SKM-1 treated with dmso at 0.1 percent for 144 hours (cell line): ENCODE results near the gene NIPAL3.

Source experiments
- DNase-seq: peaks from one replicate; lab custom pipeline; 2025; ENCODE audit not compliant: unreplicated experiment; lab: John Stamatoyannopoulos, UW

The NIPAL3 gene

DNA sequence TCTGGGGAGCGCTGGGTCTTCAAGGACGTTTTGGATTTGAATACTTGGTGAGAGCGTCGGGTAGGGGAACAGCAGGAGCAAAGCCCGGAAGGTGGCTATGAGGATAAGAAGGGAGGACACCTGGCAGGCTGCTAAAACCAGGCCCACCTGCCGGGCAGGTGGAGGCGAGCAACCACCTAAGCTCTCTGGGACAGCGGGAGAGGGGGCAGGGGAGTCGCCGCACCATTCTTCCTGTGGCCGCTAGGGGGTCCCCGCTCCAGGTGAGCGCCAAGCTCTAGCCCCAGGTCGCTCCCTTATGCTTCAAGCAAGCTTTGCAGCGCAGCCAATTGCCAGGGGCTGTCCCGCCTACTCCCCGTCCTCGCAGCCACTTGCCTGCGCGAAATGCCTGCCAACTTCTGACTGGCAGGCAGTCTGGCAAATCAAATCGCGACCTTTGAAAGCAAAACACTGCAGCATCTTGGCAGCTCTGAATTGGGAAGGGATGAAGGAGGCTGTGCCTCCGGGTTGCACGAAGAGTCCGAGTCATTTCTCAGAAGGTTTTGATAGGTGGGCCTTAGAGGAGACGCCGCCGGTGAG is at the start of gene NIPAL3:
TSS of gene NIPAL3 (plus strand) at position 469 of the 576 bp plus-strand sequence. CDS start 3,746 bp downstream, outside the sequence.
- DNase-seq: peak; percentile 97

DNA sequence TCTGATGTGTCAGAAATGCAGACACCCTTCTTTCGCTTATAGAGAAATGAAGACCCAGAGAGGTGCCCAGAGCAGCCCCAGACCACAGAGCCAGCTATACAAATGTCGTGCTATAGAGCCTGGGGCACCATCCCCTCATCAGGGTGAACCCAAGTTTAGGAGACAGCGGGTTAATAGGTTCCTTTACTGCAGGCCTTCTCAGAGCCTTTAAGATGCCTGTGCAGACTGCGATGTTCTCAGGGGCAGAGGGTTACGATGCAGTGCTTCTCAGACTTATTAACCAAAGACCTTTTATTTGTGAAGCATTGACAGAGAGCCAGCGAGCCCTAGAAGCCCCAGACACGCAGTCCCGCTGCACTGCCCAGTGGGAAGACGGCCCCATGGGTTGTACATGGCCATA is 48.9 kb upstream of the NIPAL3 start:
- DNase-seq: no peak

DNA sequence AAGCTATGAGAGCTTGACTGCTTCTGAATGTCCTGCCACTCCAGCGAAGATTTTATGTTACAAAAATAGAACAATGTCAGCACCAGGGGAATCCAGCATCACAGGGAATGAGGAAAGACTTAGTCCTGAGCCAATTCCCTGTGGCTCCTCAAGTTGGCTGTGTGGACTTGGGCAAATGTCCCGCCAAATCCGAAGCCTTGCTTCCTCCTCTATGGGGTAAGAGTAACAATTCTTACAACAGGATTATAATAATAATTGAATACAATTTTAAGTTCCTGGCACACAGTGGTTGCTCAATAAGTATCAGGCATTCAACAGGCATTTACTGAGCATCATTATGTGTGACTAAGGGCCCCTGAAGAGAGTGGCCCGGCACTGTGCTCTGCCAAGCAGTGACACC is 46.4 kb upstream of the NIPAL3 start:
- DNase-seq: no peak

DNA sequence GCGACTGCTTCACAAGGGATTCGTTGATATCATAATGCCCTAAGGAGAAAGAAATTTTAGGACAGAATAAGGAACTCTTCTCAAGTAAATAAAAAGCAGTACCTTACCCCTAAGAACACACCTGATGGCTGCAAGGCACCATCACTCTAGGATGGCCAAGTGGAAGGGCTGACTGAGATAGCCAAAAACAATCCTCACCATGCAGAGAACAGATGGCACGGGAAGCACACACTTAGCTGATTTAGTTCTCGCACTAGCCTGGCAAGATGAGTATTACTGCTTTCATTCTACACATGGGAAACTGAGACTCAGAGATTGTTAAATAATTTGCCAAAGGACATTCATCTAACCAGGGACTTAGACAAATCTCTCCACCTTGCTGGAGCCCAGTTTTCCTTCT is 45.8 kb upstream of the NIPAL3 start:
- no peak for DNase-seq

DNA sequence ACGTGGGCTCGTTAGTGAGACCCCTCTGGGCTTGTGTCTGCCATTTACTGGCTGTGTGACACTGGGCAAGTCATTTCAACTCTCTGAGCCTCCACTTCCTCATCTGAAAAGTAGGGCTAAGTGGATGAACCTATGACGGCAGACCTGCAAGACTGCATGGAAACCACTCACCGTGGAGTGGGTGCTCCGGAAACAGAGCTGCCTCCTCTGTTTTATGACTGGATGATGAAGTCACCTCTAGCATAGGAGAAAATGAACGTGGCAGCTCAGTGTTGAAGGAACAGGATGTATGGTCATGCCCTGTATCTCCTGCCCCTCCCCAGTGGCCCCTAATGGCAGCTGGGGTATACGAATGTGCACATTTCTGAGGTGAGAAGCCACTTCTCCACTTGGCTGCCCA is 42.6 kb upstream of the NIPAL3 start:
- no peak for DNase-seq

DNA sequence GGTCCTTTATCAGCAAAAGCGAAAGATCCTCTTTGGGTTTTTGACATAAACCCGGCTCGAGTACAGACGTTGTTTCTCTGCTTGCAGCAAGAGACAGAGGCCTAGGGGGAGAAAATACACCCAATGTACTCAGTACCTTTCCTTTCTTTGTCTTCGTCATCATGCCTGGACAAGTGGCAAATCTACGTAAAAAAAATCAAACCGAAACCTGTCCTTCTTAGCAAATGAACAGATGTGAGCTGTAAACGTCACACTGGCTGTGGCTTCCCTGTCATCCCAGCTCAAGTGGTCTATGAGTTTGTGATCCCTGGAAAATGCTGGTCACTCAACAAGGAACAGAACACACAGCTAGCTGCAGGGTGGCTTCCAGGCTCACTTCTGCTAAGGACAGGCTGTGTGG is 41.9 kb upstream of the NIPAL3 start:
- no peak for DNase-seq

DNA sequence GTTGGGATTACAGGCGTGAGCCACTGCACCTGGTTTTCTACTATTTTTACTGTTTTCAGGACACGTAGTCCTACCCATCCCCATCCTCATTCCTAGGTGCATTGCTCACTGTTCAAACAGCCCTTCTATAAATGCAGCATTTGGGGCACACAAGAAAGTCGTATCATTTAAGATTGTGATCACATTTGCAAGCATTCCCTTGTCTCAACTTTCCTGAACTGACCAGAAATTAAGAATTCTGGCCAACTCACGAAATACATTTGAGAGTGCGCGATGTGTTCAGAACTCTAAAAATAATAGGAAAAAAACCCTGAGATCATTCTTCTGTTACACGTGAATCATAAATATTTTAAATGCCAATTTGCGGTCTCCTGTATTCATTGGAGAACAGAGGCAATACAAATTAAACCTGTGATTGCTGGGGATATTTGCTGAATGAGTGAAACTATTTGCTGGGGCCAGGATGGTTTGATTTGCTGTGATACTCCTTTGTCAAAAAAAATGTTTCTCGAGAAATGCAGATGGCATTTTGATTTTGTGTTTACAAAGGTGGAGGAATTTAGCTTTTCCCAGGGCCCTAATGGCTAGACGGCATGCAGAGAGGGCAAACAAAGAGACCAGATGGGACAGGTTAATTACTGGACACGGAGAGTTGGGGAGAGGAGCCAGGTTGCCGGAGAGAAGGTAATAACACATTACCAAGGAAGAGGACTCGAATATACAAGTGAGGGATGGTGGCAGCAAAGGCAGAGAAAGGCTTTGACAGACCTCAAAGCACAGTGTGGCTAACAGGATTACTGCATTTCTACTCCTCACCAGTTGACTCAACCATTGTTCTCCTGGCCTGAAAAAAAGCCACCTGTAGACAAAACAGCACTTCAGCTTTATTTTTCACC is 40.5 kb upstream of the NIPAL3 start:
- DNase-seq: no peak

DNA sequence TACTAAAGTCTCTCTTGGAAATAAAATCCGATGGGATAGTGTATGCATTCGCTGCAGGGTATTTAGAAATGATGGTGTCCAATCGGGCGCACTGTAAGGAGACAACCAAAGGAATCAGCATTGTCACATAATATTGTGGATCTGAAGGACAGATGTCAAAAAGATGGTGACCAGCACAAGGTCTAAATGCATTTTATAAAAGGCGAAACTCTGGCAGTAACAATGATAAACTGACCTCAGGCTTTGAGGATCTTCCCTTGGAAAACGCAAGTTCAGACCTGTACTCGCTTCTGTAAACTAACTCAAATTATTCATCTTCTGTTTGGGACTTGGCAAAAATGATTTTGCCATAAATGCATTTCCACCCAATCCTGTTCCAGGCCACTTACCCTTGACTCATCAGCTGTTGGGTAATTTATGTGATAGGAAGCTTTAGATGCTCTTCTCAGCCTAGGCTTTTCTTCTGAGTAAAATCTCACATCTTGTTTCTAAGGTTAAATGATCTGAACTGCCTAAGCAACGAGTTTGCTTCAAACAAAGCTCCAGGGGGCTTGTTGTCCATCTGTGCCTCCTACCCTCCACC is 35.8 kb upstream of the NIPAL3 start:
- DNase-seq: no peak

DNA sequence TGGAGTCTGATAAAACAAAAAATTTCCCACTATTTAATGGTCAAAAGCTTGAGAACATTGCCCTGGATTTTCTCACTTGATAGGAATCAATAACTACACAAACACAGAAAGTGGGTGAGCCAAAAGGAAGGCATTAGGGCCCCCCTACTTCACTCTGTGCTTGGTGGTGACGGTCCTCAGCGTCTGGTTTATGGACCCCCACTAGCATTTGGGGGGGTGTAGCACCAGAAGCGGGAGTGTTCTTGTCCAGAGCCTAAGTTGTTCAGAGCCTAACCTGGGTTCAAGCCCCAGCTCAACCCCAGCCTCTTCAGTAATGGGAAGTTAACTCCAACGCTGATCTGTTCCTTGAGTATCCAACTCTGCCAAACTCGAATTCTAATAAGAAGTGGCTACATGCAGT is 35.1 kb upstream of the NIPAL3 start:
- DNase-seq: no peak

DNA sequence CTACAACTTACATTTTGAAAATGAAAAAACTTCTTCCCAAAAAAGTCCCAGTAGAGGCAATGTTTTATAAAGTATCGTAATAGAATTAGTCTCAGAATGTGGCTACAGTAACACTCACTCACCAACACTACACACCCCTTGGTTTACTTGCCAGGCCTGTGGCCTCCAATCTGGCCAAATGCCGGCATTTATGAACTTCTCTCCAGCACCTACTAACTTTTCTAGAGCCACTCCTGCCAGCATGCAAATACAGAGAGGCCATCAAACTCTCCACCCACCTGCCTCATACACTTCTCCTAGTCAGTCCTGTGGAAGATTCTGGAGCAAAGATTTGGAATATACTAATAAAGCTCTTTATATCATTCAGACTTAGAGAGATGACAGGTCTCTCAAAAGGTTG is 34.3 kb upstream of the NIPAL3 start:
- DNase-seq: no peak

DNA sequence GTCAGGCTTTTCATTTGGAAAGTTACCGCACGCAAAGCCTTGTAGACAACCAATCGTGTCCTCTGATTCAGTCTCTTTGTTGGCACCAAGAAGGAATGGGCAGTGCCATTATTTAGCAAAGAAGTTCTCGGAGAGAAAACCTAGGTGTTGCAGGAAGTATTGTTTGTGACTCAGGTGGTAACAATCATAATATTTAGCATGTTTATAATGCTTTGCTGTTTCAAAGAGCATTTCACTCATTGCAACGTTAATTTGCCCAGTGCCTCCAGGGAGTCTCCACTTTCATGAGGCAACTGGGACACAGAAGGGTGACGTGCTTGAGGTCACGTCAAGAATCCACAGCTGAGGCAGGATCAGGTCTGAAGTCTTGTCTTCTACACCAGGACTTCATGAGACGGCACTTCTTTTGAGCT is 33.4 kb upstream of the NIPAL3 start:
- no peak for DNase-seq

DNA sequence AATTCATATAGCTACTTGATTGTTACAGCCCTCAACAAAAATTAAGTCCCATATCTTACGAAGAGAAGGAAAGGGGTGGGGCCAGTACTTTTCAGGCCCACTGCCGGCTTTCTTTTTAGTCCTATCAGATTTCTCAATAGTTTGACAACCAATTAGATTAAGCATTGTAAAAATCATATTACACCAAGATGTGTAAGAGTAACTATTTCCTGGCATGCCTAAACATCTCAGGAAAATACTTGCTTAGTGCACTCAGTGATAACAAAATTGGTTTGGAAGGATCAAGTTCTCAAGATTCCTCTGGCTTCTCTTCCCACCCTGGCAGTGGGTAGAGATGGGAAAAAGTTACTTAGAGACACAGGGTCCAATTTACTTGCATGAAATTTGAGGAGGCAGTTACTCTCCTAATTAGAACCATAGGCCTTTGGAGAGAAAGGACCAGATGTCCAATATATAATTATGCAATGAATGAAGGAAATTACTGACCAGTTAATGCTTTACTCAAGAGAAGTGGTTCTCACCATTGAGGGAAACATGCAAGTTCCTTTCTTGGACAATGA is 32.1 kb upstream of the NIPAL3 start:
- no peak for DNase-seq

DNA sequence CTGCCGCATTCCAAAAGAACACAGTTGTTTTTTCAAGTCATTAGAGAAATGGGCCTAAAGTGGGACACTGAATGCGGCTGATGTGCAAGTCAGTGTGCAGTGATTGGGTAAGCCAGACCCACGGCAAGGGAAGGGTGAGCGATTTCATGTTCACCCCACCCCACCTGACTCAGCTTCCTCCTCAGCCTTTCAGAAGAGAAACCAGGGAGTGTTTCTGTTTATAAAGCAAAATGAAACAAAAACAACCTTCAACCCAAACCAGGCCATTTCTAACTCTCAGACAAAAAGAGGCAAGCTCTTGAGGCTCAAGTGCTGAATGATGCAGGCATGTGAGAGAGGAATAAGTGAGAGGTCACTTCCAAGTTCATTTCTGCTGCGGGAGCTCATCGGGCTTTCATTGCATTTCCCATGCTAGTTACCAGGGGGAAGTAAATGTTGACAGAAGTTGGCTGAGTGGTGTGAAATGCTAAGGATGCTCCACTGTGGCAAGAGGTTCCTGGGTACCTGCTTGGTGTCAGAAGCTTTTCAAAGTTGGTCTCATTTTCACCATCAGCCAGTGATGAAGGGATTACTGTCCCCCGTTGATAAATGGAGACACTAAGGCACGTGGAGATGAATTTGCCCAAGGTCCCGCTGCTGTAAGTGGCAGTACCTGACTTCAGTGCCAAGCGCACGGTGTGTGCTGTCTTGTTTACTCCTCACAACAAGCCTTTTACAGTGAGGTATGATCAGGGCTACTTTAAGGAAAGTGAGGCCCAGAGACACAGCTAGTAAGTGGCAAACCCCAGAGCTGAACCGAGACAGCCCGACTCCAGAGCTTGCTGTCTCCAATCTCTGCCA is 31.1 kb upstream of the NIPAL3 start:
- no peak for DNase-seq

DNA sequence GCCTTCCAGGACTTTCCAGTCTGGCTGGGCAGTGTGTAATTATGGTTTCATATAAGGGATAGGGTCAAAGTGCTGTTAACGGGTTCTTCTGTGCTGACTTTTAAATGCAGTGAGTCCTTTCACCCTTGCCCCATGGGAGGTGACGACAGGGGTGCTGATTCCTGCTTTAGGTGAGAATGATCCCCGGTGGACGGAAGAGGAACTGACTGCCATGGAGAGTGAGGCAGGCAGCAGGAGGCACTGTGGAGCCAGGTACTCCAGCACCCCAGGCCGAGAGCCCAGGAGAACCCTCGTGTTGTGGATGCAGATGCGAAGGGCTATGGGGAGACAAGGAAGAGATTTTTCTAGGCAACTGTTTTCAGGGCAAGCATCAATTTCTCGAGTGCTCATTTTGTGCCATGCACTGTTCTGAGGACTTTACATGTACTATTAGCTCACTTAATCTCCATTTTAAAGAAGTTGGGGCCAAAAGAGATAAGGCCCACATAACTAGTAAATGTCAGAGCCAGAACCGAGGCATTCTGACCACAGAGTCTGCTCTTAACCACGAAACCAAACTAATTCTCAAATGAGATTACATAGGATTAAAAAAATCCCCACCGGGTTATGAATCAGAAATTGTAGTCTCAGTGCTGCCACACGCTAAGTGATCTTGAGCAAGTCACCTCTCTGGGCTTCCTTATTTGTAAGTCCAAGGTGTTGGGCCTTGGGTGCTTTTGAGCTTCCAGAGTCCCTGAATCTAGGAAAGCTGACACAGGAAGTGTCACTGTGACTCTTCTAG is 30.3 kb upstream of the NIPAL3 start:
- no peak for DNase-seq

DNA sequence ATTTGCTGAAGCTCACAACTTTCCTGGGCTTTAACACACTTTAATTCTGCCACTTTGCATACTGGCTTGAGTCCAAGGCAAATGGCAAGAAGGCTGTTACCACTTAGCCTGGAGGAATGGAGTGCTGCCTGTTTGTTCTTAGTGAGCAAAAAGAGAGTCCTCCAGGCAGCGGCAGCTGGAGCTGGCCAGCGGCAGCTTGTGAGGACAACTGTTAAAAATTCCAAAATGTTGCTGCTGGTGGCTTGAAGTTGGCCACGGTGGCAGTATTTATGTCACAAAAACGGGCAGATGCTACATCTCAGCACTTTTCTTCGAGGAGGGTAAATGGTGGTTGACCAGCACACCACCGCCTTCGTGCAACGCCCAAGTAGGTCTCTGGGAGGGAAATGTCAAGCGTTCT is 29.4 kb upstream of the NIPAL3 start:
- no peak for DNase-seq

DNA sequence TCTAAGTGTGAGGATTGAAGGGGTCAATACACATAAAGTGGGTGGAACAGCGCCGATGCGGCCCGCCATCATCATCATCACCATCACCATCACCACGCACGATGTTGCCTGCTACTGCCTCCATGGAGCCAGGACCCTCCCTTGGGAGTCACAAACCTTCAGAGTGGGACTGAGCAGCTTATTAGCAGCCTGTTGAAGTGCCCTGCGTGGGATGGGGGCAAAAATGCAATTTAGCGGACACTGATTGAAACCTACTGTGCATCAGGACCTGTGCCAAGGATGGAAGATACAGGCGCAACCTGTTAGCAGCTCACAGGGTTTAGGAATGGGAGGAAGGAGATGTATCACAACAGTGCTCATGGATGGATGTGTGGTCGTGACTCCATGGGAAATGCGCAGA is 28.7 kb upstream of the NIPAL3 start:
- no peak for DNase-seq

DNA sequence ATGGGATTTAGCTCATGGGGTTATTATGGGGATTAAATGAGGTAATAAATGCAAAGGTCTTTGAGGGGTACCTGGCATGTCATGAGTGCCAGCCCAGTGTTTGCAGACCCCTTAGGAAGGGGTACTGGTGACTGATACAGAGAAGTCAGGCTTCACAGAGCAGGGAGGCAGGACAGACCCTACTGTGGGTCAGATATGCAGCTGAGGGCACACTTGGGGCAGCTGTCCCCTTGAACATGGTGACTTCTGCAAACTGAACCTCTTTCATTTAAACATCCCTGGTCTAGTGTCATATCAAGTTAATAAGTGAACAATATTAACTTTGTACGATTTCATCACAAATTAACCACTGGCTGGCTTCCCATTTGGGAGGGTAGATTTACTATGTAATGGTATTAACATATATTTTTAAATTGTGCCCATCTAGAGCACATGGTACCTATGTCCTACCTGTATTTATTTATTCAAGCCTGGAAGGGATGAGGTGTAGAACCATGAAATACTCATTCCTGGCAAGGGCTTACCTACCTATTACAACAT is 27.9 kb upstream of the NIPAL3 start:
- no peak for DNase-seq

DNA sequence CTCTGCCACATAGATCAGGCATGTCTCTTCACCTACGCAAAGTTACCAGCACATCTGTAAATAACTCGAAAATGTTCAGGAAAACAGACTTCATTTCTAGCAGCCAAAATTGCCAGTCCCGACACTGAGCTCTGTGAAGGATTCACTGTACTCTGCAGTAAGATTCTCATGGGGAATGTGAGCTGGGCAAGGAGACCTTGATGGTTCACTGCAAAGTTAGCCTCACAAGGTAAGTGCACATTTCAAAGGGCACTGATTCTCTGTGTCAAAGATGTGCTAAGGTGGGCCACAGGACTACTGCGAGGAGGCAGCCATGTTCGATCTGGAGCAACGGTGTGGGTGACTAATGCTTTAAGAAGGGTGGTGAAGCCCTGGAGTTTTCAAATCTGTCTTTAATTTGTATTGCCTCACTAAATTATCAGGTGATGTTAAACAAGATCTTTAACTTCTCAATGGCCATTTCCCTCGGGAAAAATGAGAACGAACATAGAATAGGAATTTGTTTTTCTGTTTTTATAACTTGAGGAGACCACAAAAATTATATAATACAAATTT is 27.2 kb upstream of the NIPAL3 start:
- DNase-seq: no peak

DNA sequence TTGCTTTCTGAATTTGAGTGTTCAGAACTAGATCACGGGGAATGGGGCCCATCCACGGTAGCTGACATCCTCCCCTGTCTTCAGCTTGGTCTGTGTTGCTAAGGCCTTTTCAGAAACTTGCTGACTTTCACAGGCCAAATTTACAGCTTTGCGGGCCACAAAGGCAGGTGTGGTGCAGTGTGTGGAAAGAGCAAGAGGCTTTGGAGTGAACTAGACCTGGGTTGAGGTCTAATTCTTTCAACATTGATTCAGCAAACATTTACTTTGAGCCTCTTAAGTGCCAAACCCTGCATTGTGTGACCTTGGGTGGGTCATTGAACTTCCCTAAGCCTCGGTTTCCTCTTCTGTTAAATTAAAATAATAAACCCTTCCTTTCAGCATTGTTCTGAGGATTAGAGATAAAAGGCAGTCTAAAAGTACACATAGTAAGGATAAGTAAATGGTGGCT is 26.3 kb upstream of the NIPAL3 start:
- DNase-seq: no peak
